Pons (tissue), 1 donor: ENCODE measurements around the gene ITGAE.
"Not testable (repeated sequence)": the region's sequence is repeated elsewhere in the genome, so short reads cannot be mapped to it uniquely, and the experiment has no call there.

Experiments
- DNase-seq: peaks from one replicate; pipeline ENCODE4 v3.0.0-alpha.2; 2016; ENCODE audit warnings: low spot score

Gene ITGAE

GRCh38 chr17:3761036-3761917, 39.7 kb downstream of the ITGAE start:
- DNase-seq: no peak

DNA sequence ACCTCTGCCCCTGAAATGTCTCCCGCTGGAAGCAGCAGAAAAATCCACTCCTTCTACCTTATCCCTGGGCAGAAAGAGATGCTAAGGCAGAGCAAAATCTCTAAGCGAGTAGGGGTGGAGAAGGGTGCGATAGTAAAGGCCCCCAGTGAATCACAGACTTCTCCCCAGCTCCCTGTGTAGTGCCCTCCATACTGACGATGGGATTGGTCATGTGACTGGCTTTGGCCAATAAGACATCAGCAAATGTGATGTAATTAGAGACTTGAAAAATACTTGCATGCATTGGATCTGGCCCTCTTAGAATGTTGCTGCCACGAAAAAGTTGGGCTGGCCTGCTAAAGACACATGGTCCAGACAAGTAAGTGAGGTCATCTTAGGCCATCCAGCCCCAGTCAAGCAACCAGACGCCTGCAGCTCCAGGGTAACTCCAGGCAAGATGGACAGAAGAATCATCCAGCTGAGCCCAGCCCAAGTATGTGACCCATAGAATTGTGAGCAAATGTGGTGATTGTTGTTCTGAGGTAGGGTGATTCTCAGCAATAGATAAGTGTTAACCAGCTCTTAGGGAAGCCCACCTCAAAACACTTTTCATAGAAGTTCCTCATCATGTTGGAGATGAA, 41.3 kb downstream of the ITGAE start:
- DNase-seq: no peak

DNA sequence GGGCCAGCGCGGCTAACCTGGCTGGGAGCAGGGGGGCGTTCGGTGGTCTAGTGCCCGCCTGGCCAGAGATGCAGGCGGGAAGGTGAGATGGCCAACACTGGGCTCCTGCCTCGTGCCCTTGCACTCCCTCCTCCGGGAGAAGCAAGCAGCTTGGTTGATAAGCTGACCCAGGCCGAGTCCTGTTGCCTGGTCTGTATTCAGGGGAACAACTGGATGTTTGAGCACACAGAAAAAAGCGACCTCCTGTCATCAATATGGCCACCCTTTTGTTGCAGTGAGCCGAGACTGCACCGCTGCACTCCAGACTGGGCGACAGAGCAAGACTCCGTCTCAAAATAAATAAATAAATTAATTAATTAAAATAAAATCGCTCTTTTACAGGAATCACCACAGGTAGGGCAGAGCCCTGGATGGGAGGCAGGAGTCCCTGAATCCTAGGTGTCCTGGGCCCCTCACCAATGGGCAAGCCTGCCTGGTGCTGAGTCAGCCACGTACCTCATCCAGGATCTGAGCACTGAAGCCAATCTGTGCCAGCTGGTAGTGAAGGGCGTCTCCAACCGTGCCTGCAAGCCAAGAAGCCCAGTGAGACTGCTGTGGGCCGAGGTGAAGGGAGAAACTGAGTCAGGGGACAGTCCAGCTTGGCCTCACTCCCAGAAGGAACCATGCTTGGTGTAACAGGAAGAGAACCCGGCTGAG, 45.5 kb downstream of the ITGAE start:
- no peak for DNase-seq

GRCh38 chr17:3754458-3755334, 46.3 kb downstream of the ITGAE start:
- no peak for DNase-seq

GRCh38 chr17:3754066-3754457, 46.9 kb downstream of the ITGAE start:
- no peak for DNase-seq

DNA sequence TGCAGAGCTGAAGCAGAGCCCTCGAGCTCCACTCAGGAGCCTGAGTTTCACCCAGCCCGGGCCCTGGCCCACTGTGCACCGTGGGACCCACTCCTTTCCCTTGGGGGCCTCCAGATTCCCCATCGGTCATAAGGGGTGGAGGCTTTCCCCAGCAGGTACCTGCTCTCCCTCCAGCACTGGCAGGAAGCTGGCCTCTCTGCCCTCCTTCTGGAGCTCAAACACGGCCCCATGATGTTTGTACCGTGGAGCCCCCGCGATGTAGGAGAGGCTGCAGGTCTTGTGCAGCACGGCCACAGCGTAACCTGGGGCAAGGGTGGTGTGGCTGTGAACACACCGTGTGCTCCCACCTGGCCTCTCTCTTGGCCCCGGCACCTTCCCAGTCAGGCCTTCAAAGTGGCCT, 47.4 kb downstream of the ITGAE start:
- no peak for DNase-seq

DNA sequence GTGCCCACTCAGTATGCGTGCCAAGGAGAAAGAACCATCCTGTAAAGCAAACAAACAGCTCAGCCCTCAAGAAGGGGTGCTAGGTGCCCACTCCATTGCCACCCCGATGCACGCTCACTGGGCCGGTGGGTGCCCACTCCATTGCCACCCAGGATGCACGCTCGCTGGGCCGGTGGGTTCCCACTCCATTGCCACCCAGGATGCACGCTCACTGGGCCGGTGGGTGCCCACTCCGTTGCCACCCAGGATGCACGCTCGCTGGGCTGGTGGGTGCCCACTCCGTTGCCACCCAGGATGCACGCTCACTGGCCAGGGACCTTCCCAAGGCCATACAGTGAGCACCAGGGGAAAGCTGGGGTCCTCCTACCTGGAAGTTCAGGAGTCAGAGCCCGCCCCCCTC, 49.2 kb downstream of the ITGAE start:
- DNase-seq: no peak

GRCh38 chr17:3750926-3751325, 50.1 kb downstream of the ITGAE start:
- DNase-seq: no peak

DNA sequence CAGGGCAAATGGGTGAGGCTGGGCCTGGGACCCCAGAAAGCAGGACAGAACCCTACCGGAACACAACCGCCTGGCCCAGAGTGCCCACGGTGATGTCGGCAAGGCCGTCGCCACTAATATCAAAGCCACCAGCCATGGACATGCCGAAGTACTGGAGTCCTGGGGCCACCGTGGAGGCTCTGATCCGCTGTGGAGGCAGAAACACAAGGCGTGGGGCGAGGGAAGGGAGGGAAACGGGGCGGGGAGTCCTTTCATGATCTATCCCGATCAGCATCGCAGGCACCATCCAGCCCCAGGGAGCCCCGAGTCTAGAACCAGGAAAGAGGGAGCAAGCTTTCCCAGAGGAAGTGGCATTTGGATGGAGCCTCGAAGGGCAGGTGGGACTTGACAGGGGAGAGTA, 50.7 kb downstream of the ITGAE start:
- DNase-seq: no peak

DNA sequence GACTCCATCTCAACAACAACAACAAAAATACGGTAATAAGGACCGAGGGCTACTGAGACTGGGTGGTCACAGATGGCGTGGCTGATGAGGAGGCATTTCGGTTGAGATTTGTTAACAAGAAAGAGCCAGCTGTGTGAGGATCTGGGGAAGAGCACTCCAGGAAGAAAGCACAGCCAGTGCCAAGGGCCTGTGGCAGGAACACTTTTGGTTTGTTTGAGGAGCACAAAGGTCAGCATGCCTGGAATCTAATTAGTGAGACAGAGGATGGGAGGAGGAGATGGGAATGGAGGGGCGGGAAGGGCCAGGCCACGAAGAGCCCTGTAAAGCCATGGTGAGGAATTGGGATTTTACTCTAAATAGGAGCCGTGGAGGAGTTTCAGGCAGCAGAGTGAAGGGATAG, 52.4 kb downstream of the ITGAE start:
- DNase-seq: no peak

GRCh38 chr17:3747805-3748204, 53.2 kb downstream of the ITGAE start:
- no peak for DNase-seq

DNA sequence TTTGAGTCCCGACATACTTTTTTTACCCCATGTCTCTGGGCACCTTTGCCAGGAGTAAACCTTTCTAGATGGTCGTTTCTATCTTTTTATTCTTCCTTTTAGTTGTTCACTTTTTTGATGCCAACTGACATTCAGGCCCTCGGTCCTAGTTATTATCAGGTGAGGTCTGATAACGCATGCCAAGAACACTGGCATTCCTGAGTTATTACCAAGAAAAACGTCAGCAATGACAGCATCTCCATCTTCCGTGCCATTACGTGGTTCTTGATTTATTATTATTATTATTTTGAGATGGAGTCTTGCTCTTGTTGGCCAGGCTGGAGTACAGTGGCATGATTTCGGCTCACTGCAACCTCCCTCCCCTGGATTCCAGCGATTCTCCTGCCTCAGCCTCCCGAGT, 55.9 kb downstream of the ITGAE start:
- DNase-seq: no peak

- no peak for DNase-seq
Observed at GRCh38 chr17:3744014-3744413, 57.0 kb downstream of the ITGAE start.

GRCh38 chr17:3740611-3741073, 60.3 kb downstream of the ITGAE start:
- DNase-seq: no peak

GRCh38 chr17:3739422-3740124, 61.4 kb downstream of the ITGAE start:
- DNase-seq: peak; percentile 17

DNA sequence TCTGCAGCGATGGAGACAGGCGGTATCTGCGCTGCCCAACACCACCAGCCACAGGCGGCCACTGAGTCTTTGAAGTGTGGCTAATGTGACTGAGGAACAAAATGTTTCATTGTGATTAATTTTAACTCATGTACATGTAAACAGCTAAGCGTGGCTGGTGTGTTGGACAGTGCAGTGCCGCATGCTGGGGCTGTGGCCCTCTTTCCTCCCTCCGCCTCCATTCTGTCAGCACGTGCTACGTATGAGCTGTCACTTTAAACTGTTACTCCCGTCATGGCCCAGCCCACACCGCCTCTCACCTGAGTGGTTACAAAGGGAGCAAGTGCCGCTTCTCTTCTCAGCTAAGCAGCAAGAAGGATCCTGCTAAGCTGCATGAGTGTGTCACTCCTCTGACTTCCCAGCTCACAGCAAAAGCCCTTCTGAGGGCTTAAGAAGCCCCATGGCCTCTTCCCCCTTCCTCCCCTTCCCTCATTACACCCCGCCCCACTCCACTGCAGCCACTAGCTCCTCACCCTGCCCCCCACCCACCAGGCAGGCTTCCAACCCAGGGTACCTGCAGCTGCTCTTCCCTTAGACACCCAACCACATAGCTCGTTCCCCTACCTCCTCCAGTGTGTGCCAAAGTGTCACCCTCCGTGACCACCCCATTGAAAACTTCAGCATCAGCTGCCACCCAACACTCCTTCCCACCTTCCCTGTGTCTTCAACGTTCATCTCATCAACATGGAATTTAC, 62.3 kb downstream of the ITGAE start:
- DNase-seq: peak; percentile 59

GRCh38 chr17:3735515-3735914, 65.5 kb downstream of the ITGAE start:
- DNase-seq: no peak

GRCh38 chr17:3734911-3735276, 66.1 kb downstream of the ITGAE start:
- not testable (repeated sequence) for DNase-seq

GRCh38 chr17:3732210-3732621, 68.8 kb downstream of the ITGAE start:
- DNase-seq: no peak

GRCh38 chr17:3730881-3731429, 70.0 kb downstream of the ITGAE start:
- no peak for DNase-seq
